OCI-LY7 (cell line): Measurements from ENCODE around the gene ELL. TPM values are rescaled to one million over a fixed set of nuclear protein-coding genes. Genes with fewer than 3 reads are reported as not detected.

Source experiments
- BruUV-seq: library from RNA; stranded (reverse); fragments of 400-500 nt; replicated peaks from 2 replicates; lab custom pipeline; 2021; lab: Mats Ljungman, UMichigan
- CTCF ChIA-PET: fragments of 300-600 bp; sonication (Branson Sonifier 250); formaldehyde crosslinking; loops from one replicate; lab custom pipeline; 2022; ENCODE audit warnings: antibody characterized with exemption; ENCODE audit not compliant: unreplicated experiment; lab: Charles Lee
- POLR2A ChIA-PET: fragments of 300-600 bp; sonication (Branson Sonifier 250); formaldehyde crosslinking; loops from one replicate; lab custom pipeline; 2022; ENCODE audit warnings: antibody characterized with exemption; lab: Charles Lee
- DNase-seq: peaks from one replicate; pipeline ENCODE4 v3.0.0-alpha.2; 2015; ENCODE audit warnings: low spot score
- H2AFZ ChIP-seq: fragments of 200-600 bp; sonication (generic), shearing (Covaris generic); 2 replicates; pipeline ENCODE4 v1.6.1; 2014; ENCODE audit warnings: mild to moderate bottlenecking, antibody characterized with exemption, low read length, moderate library complexity
- H3K27ac ChIP-seq: fragments of 200-600 bp; sonication (generic); 2 replicates; pipeline ENCODE4 v1.5.1; 2014; ENCODE audit warnings: mixed run types, low read depth, mild to moderate bottlenecking, moderate library complexity, low read length, inconsistent platforms; ENCODE audit not compliant: poor library complexity, severe bottlenecking
- H3K36me3 ChIP-seq: fragments of 200-600 bp; sonication (generic); 2 replicates; pipeline ENCODE4 v1.6.1; 2014; ENCODE audit warnings: mild to moderate bottlenecking, antibody characterized with exemption, low read length, moderate library complexity, mixed read lengths; ENCODE audit not compliant: insufficient read depth
- H3K4me1 ChIP-seq: fragments of 200-600 bp; sonication (generic); 2 replicates; pipeline ENCODE4 v1.5.1; 2014; ENCODE audit warnings: mild to moderate bottlenecking, low read length; ENCODE audit not compliant: insufficient read depth, poor library complexity, severe bottlenecking
- H3K4me2 ChIP-seq: fragments of 200-600 bp; sonication (generic); 2 replicates; pipeline ENCODE4 v1.6.1; 2014; ENCODE audit warnings: mild to moderate bottlenecking, low read length
- H3K4me3 ChIP-seq: fragments of 200-600 bp; sonication (generic); 2 replicates; pipeline ENCODE4 v1.5.1; 2014; ENCODE audit warnings: mild to moderate bottlenecking, low read depth, low read length; ENCODE audit not compliant: poor library complexity, severe bottlenecking
- H3K79me2 ChIP-seq: fragments of 200-600 bp; sonication (generic); 2 replicates; pipeline ENCODE4 v1.6.1; 2016; ENCODE audit warnings: low read depth, mild to moderate bottlenecking, low read length, moderate library complexity, mixed read lengths; ENCODE audit not compliant: insufficient read depth
- H3K9me2 ChIP-seq: fragments of 200-600 bp; sonication (generic); 2 replicates; pipeline ENCODE4 v1.6.1; 2016; ENCODE audit warnings: mild to moderate bottlenecking, low read length, mixed read lengths; ENCODE audit not compliant: insufficient read depth
- H3K9me3 ChIP-seq: fragments of 200-600 bp; sonication (generic); 2 replicates; pipeline ENCODE4 v1.6.1; 2014; ENCODE audit warnings: mild to moderate bottlenecking, mixed run types, low read length, mixed read lengths
- H4K20me1 ChIP-seq: fragments of 200-600 bp; sonication (generic); 2 replicates; pipeline ENCODE4 v1.6.1; 2014; ENCODE audit warnings: mild to moderate bottlenecking, antibody characterized with exemption, low read length, moderate library complexity, mixed read lengths; ENCODE audit not compliant: insufficient read depth
- CTCF ChIP-seq: fragments of 200-600 bp; sonication (generic); conservative IDR thresholded peaks from 2 replicates; pipeline ENCODE4 v1.5.1; 2014; ENCODE audit warnings: mild to moderate bottlenecking, antibody characterized with exemption, low read length, moderate library complexity, mixed read lengths
- EZH2phosphoT487 ChIP-seq: fragments of 200-600 bp; sonication (generic); IDR thresholded peaks from 2 replicates; pipeline ENCODE4 v1.6.1; 2018; ENCODE audit warnings: low read depth, borderline replicate concordance, mild to moderate bottlenecking, mixed run types, antibody characterized with exemption, low read length, moderate library complexity, mixed read lengths
- intact Hi-C: fragments of 100-400 bp; cut with micrococcal nuclease; formaldehyde crosslinking; loops from one replicate; pipeline ENCODE4 v1.10.0; 2022; ENCODE audit not compliant: unreplicated experiment
- total RNA-seq, 2 experiments: library from RNA; depleted of rRNA in 1 of 2; stranded (reverse); fragments of >200 nt in 1 of 2; shearing (Covaris generic) in 1 of 2; gene quantifications; 2 replicates each; pipeline ENCODE4 v1.2.3, GENCODE V29; 2014 to 2022

Gene ELL
- total RNA-seq, 2 experiments from 2014 or later, result 14.4 to 24.6 TPM

- intact Hi-C loops, result loop anchor here (5.0 kb wide), 1 partner anchor 113 kb away; the partner anchor contains the start of gene REX1BD
- no peak overlapping the region for H3K27ac ChIP-seq
- BruUV-seq, result no TSS peak
- H3K4me3 ChIP-seq, result no peak overlapping the region
- H2AFZ ChIP-seq, result no peak overlapping the region
- CTCF ChIA-PET, result interaction anchor here (0.7 kb wide), 2 partner anchors 8 to 113 kb away, joined by 3 to 8 read pairs; no protein-coding TSS in a partner anchor
- POLR2A ChIA-PET, result interaction anchor here (0.9 kb wide), 1 partner anchor 51 kb away, joined by 5 read pairs; no protein-coding TSS in a partner anchor
- H3K9me3 ChIP-seq, result no peaks in the 10 kb centered on the region
- no peaks in the 10 kb centered on the region for H4K20me1 ChIP-seq
- TF ChIP-seq CTCF, result no peak
- no peak for TF ChIP-seq EZH2phosphoT487
- DNase-seq, result no peak
- no peaks in the 10 kb centered on the region for H3K9me2 ChIP-seq
- no peak overlapping the region for H3K4me2 ChIP-seq
- H3K79me2 ChIP-seq, result no peaks in the 10 kb centered on the region; the same call in 1 of the 2 replicates
- peaks cover 8% of the 10 kb centered on the region; the same call in 1 of the 2 replicates for H3K36me3 ChIP-seq
- peaks cover 16% of the 10 kb centered on the region for H3K4me1 ChIP-seq
These were observed 47.4 kb downstream of the ELL start for GRCh38 chr19:18474366-18474887.

DNA sequence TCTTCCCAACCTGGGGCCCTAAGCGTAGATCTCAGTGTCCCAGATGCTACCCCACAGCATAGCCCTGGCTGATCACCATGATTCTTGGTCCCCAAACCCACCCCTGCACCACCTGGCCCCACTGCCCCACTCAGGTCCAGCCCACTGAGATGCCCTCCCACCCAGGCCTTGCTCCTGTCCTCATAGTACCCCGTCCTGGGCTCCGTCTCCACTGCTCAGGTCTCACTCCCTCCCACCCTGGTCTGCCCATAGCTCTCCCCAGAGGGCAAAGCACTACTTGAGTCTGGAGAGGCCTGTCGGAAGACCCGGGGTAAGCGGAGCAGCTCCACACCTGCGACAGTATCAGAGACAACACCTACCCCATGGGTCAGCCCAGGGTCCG, 48.2 kb downstream of the ELL start:
- Histone ChIP-seq H3K36me3 (peaks cover 8% of the 10 kb centered on the region; the same call in 1 of the 2 replicates), H4K20me1 (no peaks in the 10 kb centered on the region), H3K9me2 (no peaks in the 10 kb centered on the region), H3K4me2 (no peak overlapping the region), H3K9me3 (no peaks in the 10 kb centered on the region), H3K4me1 (peaks cover 9% of the 10 kb centered on the region), H3K79me2 (no peaks in the 10 kb centered on the region), H3K4me3 (no peak overlapping the region), H2AFZ (no peak overlapping the region), H3K27ac (no peak overlapping the region)
- TF ChIP-seq CTCF (no peak), EZH2phosphoT487 (no peak)
- intact Hi-C loops, result loop anchor here (5.0 kb wide), 1 partner anchor 114 kb away; the partner anchor contains the start of gene REX1BD
- DNase-seq, result no peak
- ChIA-PET POLR2A (interaction anchor here (0.9 kb wide), 1 partner anchor 52 kb away, joined by 5 read pairs; no protein-coding TSS in a partner anchor), CTCF (interaction anchor here (0.7 kb wide), 2 partner anchors 8 to 114 kb away, joined by 3 to 8 read pairs; no protein-coding TSS in a partner anchor)
- no TSS peak for BruUV-seq
